Liver (tissue), 9 donors: ENCODE measurements around the gene PTPRD. TPM values are rescaled to one million over a fixed set of nuclear protein-coding genes. Genes with fewer than 3 reads are reported as not detected.

Source experiments
- DNase-seq: peaks from one replicate; pipeline ENCODE4 v3.0.0-alpha.2; 2017; ENCODE audit warnings: low spot score
- H3K27ac ChIP-seq, 2 donors: one replicate each; pipeline ENCODE4 v1.7.0; 2013; ENCODE audit warnings: inconsistent platforms in 2 of 2, low read length in 2 of 2, control low read depth in 1 of 2, low read depth in 1 of 2, mild to moderate bottlenecking in 1 of 2
- H3K27me3 ChIP-seq, 4 donors: one replicate each; pipeline versions ENCODE4 v1.6.1 to v1.7.0; 2013; ENCODE audit warnings: low read length in 3 of 4, inconsistent platforms in 1 of 4, mild to moderate bottlenecking in 1 of 4, moderate library complexity in 1 of 4; ENCODE audit not compliant: control insufficient read depth in 4 of 4, insufficient read depth in 4 of 4
- H3K36me3 ChIP-seq, 4 donors: one replicate each; pipeline versions ENCODE4 v1.6.1 to v1.7.0; 2013; ENCODE audit warnings: low read length in 3 of 4, mild to moderate bottlenecking in 3 of 4, low read depth in 1 of 4, moderate library complexity in 1 of 4; ENCODE audit not compliant: control insufficient read depth in 4 of 4, insufficient read depth in 3 of 4
- H3K4me1 ChIP-seq, 4 donors: one replicate each; pipeline versions ENCODE4 v1.6.1 to v1.7.0; 2013; ENCODE audit warnings: low read length in 3 of 4, mild to moderate bottlenecking in 3 of 4, moderate library complexity in 1 of 4; ENCODE audit not compliant: control insufficient read depth in 4 of 4, insufficient read depth in 4 of 4
- H3K4me3 ChIP-seq, 3 donors: one replicate each; pipeline versions ENCODE4 v1.6.1 to v1.7.0; 2013; ENCODE audit warnings: low read length in 3 of 3, control low read depth in 1 of 3, low read depth in 1 of 3, mild to moderate bottlenecking in 1 of 3
- H3K9ac ChIP-seq, 2 donors: one replicate each; pipeline ENCODE4 v1.7.0; 2013; ENCODE audit warnings: low read length in 2 of 2, mild to moderate bottlenecking in 2 of 2, moderate library complexity in 2 of 2, control low read depth in 1 of 2, low read depth in 1 of 2
- H3K9me3 ChIP-seq, 4 donors: one replicate each; pipeline versions ENCODE4 v1.6.1 to v1.7.0; 2013; ENCODE audit warnings: low read length in 3 of 4; ENCODE audit not compliant: control insufficient read depth in 4 of 4
- EGR1 ChIP-seq, 2 donors: IDR thresholded peaks; 2 replicates each; pipeline ENCODE4 v1.6.1; 2016 to 2018; ENCODE audit warnings: antibody characterized with exemption in 2 of 2, low read depth in 2 of 2
- FOXA1 ChIP-seq: IDR thresholded peaks from 2 replicates; pipeline ENCODE4 v1.6.1; 2016; ENCODE audit warnings: antibody characterized with exemption
- FOXA2 ChIP-seq: IDR thresholded peaks from 2 replicates; pipeline ENCODE4 v1.6.1; 2016; ENCODE audit warnings: antibody characterized with exemption
- GABPA ChIP-seq, 2 donors: IDR thresholded peaks in 1 of 2; conservative IDR thresholded peaks in 1 of 2; 2 replicates each; pipeline ENCODE4 v1.6.1; 2016; ENCODE audit warnings: antibody characterized with exemption in 2 of 2, mild to moderate bottlenecking in 1 of 2, moderate library complexity in 1 of 2
- HNF4A ChIP-seq, 2 donors: conservative IDR thresholded peaks; 2 replicates each; pipeline ENCODE4 v1.6.1; 2016; ENCODE audit warnings: antibody characterized with exemption in 2 of 2, mild to moderate bottlenecking in 2 of 2
- HNF4G ChIP-seq: IDR thresholded peaks from 2 replicates; pipeline ENCODE4 v1.6.1; 2016; ENCODE audit warnings: antibody characterized with exemption
- JUND ChIP-seq, 2 donors: IDR thresholded peaks; 2 replicates each; pipeline ENCODE4 v1.6.1; 2016; ENCODE audit warnings: antibody characterized with exemption in 2 of 2
- NR2F2 ChIP-seq: IDR thresholded peaks from 2 replicates; pipeline ENCODE4 v1.6.1; 2016; ENCODE audit warnings: antibody characterized with exemption
- RAD21 ChIP-seq, 2 donors: IDR thresholded peaks; 2 replicates each; pipeline ENCODE4 v1.6.1; 2016; ENCODE audit warnings: antibody characterized with exemption in 2 of 2, mild to moderate bottlenecking in 2 of 2
- RXRA ChIP-seq, 2 donors: IDR thresholded peaks; 2 replicates each; pipeline ENCODE4 v1.6.1; 2017 to 2018; ENCODE audit warnings: antibody characterized with exemption in 2 of 2, mild to moderate bottlenecking in 1 of 2
- SP1 ChIP-seq: IDR thresholded peaks from 2 replicates; pipeline ENCODE4 v1.6.1; 2018; ENCODE audit warnings: antibody characterized with exemption, mild to moderate bottlenecking
- YY1 ChIP-seq: IDR thresholded peaks from 2 replicates; pipeline ENCODE4 v1.6.1; 2016; ENCODE audit warnings: antibody characterized with exemption, mild to moderate bottlenecking
- WGBS: extraction: QIAGEN DNeasy Blood & Tissue Kit; methylation state at CpG from one replicate; pipeline ENCODE4 v1.1.7; 2013; 5-methylcytosine and 5-hydroxymethylcytosine counted together
- polyA plus RNA-seq, 2 donors: library from polyadenylated mRNA; stranded (reverse) in 1 of 2; unstranded in 1 of 2; fragments of 200-250 nt in 1 of 2; fragments of >200 nt in 1 of 2; fragmentation: Nextera tagmentation in 1 of 2; extraction: Ambion mirVana in 1 of 2; gene quantifications; one replicate each; pipeline versions ENCODE4 v1.2.1 to v1.2.3, GENCODE V29; 2013 to 2015
- total RNA-seq, 2 donors: library from RNA; depleted of rRNA; stranded (reverse); fragments of >200 nt; gene quantifications; one replicate each; pipeline ENCODE4 v1.2.3, GENCODE V29; 2014
- TF ChIP-seq, protein P1 (sequence below): IDR thresholded peaks from 2 replicates; pipeline ENCODE4 v1.6.1; 2016; ENCODE audit warnings: antibody characterized with exemption
- TF ChIP-seq, protein P2 (sequence below): fragments of 150-350 bp; IDR thresholded peaks from 2 replicates; pipeline ENCODE4 v1.5.1; 2017; ENCODE audit warnings: improper control_type of control experiment, low read depth, low read length; ENCODE audit not compliant: missing input control
- TF ChIP-seq, protein P3 (sequence below): IDR thresholded peaks from 2 replicates; pipeline ENCODE4 v1.6.1; 2016; ENCODE audit warnings: antibody characterized with exemption
- TF ChIP-seq, protein P4 (sequence below): IDR thresholded peaks from 2 replicates; pipeline ENCODE4 v1.6.1; 2016; ENCODE audit warnings: antibody characterized with exemption, mild to moderate bottlenecking
- donor health status: healthy.
- donor health status: healthy.
- donor health status: healthy.
- donor health status: healthy.
- donor health status: healthy.

PTPRD gene
- total and polyA plus RNA-seq, 4 donors, result 0.78 to 34.2 (median 4.7) TPM

DNA sequence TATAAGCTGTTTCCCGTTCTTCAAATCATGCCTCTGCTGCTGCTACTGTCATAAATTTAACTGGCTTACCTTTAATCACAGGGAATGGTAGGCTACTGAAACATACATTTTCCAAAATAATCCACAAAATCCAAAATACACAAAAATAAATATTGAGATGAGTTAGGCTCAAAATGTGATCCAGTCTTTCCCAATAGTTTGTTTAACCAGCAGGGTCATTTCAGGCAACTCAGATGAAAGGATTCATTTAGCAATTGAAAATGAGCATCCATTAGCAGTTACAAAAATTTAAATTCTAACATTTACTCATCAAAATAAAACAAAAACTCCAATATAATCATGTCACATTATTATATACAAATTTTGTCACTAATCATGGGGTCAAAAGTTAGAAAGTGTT lies 1797.6 kb downstream of the PTPRD start:
- no peak for DNase-seq
- WGBS, result 73% methylated on average over 1 of the region's 1 CpG
- no peak overlapping the region for H3K9ac ChIP-seq
- no peaks in the 10 kb centered on the region for H3K9me3 ChIP-seq
- peaks cover 4 to 22% (median 16%) of the 10 kb centered on the region in 4 donors for H3K4me1 ChIP-seq
- no peaks in the 10 kb centered on the region for H3K36me3 ChIP-seq
- H3K4me3 ChIP-seq, result no peak overlapping the region
- no peak overlapping the region for H3K27ac ChIP-seq
- peak; percentile 53 for TF ChIP-seq YY1
- TF ChIP-seq, protein P1, sequence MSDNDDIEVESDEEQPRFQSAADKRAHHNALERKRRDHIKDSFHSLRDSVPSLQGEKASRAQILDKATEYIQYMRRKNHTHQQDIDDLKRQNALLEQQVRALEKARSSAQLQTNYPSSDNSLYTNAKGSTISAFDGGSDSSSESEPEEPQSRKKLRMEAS, result no peak
- TF ChIP-seq RXRA (IDR thresholded peaks at IDR 0.05), result peak; percentile 75 to 87
- TF ChIP-seq RAD21 (IDR thresholded peaks at IDR 0.05), result no peak
- TF ChIP-seq GABPA (IDR thresholded peaks at IDR 0.05 in 1 of 2, conservative IDR thresholded peaks at IDR 0.05 in 1 of 2), result no peak
- TF ChIP-seq HNF4A (conservative IDR thresholded peaks at IDR 0.05), result peak in 1 of 2 donors; percentile 31
- no peak for TF ChIP-seq SP1
- TF ChIP-seq FOXA2, result peak; percentile 54
- TF ChIP-seq NR2F2, result no peak
- peak; percentile 27 for TF ChIP-seq FOXA1
- no peaks in the 10 kb centered on the region for H3K27me3 ChIP-seq

DNA sequence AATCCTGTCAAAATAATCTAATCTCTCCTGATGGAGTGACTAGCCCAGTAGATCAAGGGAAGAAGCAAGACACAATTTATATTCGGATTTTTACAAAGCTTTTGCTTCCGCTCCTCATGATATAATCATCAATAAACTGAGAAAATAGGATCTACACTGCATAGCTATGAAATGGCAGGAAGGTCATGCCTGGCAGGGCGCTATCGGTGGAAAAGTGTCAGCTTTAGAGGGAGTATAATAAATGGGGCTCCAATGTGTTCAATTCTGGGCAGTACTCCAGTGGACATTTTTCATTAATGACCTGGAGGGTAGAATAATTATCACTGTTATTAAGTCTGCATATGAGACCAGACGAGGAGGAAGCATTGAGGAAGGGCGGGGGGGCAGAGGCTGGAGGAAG lies 1799.9 kb downstream of the PTPRD start:
- TF ChIP-seq EGR1 (IDR thresholded peaks at IDR 0.05; ENCODE audit: low read depth in 2 of 2) (no peak), FOXA1 (no peak), GABPA (IDR thresholded peaks at IDR 0.05 in 1 of 2, conservative IDR thresholded peaks at IDR 0.05 in 1 of 2) (no peak), FOXA2 (no peak), HNF4A (conservative IDR thresholded peaks at IDR 0.05) (no peak), RXRA (IDR thresholded peaks at IDR 0.05) (no peak), YY1 (no peak)
- TF ChIP-seq, protein P2, sequence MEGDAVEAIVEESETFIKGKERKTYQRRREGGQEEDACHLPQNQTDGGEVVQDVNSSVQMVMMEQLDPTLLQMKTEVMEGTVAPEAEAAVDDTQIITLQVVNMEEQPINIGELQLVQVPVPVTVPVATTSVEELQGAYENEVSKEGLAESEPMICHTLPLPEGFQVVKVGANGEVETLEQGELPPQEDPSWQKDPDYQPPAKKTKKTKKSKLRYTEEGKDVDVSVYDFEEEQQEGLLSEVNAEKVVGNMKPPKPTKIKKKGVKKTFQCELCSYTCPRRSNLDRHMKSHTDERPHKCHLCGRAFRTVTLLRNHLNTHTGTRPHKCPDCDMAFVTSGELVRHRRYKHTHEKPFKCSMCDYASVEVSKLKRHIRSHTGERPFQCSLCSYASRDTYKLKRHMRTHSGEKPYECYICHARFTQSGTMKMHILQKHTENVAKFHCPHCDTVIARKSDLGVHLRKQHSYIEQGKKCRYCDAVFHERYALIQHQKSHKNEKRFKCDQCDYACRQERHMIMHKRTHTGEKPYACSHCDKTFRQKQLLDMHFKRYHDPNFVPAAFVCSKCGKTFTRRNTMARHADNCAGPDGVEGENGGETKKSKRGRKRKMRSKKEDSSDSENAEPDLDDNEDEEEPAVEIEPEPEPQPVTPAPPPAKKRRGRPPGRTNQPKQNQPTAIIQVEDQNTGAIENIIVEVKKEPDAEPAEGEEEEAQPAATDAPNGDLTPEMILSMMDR, result no peak
- TF ChIP-seq, protein P3, sequence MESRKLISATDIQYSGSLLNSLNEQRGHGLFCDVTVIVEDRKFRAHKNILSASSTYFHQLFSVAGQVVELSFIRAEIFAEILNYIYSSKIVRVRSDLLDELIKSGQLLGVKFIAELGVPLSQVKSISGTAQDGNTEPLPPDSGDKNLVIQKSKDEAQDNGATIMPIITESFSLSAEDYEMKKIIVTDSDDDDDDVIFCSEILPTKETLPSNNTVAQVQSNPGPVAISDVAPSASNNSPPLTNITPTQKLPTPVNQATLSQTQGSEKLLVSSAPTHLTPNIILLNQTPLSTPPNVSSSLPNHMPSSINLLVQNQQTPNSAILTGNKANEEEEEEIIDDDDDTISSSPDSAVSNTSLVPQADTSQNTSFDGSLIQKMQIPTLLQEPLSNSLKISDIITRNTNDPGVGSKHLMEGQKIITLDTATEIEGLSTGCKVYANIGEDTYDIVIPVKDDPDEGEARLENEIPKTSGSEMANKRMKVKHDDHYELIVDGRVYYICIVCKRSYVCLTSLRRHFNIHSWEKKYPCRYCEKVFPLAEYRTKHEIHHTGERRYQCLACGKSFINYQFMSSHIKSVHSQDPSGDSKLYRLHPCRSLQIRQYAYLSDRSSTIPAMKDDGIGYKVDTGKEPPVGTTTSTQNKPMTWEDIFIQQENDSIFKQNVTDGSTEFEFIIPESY, result no peak
- Histone ChIP-seq H3K27ac (no peak overlapping the region), H3K4me3 (no peak overlapping the region), H3K27me3 (no peaks in the 10 kb centered on the region), H3K4me1 (peaks cover 4 to 19% (median 15%) of the 10 kb centered on the region in 4 donors), H3K9me3 (no peaks in the 10 kb centered on the region), H3K36me3 (no peaks in the 10 kb centered on the region), H3K9ac (no peak overlapping the region)
- no peak for DNase-seq
- 83% methylated on average over 6 of the region's 6 CpGs for WGBS

DNA sequence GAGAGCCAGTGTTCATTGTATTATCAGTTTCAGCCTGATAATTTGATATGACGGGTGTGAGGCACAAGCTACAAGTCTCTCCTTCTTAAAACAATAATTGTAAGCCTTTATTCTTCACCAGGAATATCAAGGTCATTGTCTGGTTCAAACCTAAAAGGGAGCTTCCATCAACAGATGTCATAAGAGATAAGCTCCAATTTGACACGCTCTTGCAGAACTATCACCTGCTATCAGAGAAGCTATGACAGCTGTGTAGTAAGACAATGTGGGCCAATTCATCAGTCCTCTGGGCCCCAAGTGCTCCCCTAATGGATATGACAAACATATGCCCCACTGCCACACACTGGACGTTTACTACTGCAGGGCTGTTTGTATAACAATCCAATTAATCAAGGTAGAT lies 1803.1 kb downstream of the PTPRD start:
- H3K4me1 ChIP-seq, result peaks cover 0 to 4% (median 2%) of the 10 kb centered on the region in 4 donors
- WGBS, result 83% methylated on average over 3 of the region's 3 CpGs
- no peaks in the 10 kb centered on the region for H3K9me3 ChIP-seq
- H3K27ac ChIP-seq, result no peak overlapping the region
- no peaks in the 10 kb centered on the region for H3K27me3 ChIP-seq
- H3K4me3 ChIP-seq, result no peak overlapping the region
- H3K36me3 ChIP-seq, result no peaks in the 10 kb centered on the region
- H3K9ac ChIP-seq, result no peak overlapping the region
- no peak for DNase-seq
- TF ChIP-seq FOXA1 (no peak), YY1 (no peak), RAD21 (IDR thresholded peaks at IDR 0.05) (no peak), SP1 (no peak), RXRA (IDR thresholded peaks at IDR 0.05) (no peak), HNF4A (conservative IDR thresholded peaks at IDR 0.05) (no peak), JUND (IDR thresholded peaks at IDR 0.05) (no peak), HNF4G (no peak), NR2F2 (no peak), GABPA (IDR thresholded peaks at IDR 0.05 in 1 of 2, conservative IDR thresholded peaks at IDR 0.05 in 1 of 2) (no peak)
- TF ChIP-seq, protein P1, result no peak
- TF ChIP-seq, protein P4, sequence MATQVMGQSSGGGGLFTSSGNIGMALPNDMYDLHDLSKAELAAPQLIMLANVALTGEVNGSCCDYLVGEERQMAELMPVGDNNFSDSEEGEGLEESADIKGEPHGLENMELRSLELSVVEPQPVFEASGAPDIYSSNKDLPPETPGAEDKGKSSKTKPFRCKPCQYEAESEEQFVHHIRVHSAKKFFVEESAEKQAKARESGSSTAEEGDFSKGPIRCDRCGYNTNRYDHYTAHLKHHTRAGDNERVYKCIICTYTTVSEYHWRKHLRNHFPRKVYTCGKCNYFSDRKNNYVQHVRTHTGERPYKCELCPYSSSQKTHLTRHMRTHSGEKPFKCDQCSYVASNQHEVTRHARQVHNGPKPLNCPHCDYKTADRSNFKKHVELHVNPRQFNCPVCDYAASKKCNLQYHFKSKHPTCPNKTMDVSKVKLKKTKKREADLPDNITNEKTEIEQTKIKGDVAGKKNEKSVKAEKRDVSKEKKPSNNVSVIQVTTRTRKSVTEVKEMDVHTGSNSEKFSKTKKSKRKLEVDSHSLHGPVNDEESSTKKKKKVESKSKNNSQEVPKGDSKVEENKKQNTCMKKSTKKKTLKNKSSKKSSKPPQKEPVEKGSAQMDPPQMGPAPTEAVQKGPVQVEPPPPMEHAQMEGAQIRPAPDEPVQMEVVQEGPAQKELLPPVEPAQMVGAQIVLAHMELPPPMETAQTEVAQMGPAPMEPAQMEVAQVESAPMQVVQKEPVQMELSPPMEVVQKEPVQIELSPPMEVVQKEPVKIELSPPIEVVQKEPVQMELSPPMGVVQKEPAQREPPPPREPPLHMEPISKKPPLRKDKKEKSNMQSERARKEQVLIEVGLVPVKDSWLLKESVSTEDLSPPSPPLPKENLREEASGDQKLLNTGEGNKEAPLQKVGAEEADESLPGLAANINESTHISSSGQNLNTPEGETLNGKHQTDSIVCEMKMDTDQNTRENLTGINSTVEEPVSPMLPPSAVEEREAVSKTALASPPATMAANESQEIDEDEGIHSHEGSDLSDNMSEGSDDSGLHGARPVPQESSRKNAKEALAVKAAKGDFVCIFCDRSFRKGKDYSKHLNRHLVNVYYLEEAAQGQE, result no peak
- TF ChIP-seq, protein P2, result no peak
